Measurements from ENCODE around the gene EML4. TPM values are rescaled to one million over a fixed set of nuclear protein-coding genes. Genes with fewer than 3 reads are reported as not detected.

EML4 gene
- total RNA-seq, 1 experiment from 2014 or later: 38.3 TPM

DNA sequence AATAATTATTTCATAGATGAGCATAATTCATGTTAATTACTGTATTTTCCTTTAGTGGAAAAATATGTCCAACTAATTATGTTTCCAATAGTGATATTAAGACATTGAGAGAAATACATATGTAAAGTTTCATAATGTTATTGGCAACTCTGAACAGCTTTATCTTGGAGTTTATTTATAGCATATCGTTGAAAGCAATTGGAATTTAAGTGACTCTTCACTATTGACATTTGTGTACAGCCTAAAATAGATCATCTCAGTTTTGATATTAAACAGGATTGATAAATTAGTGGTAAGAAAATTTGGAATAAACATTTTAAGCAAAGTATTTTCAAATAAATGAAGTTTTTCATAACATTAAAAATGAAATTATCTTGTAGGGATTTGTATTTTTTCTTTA is 79.7 kb downstream of the EML4 start:
- Histone ChIP-seq H3K36me3 (ENCODE audit: low read depth, low read length) (peaks cover 6% of the 10 kb centered on the region; the same call in 1 of the 2 replicates), H4K20me1 (ENCODE audit: low read length) (no peaks in the 10 kb centered on the region), H2AFZ (ENCODE audit: low read length) (no peak overlapping the region), H3K9ac (ENCODE audit: low read length) (no peak overlapping the region), H3K9me2 (replicated peaks; ENCODE audit: low read length) (no peaks in the 10 kb centered on the region), H3K4me2 (ENCODE audit: low read length) (no peak overlapping the region), H3K79me2 (ENCODE audit: low read length) (no peaks in the 10 kb centered on the region), H3K4me3 (ENCODE audit: low read length) (no peak overlapping the region), H3K27ac (ENCODE audit: low read length) (no peak overlapping the region), H3K27me3 (ENCODE audit: low read length) (no peaks in the 10 kb centered on the region), H3K9me3 (ENCODE audit: low read length) (no peaks in the 10 kb centered on the region), H3K4me1 (ENCODE audit: insufficient read depth, low read length) (no peaks in the 10 kb centered on the region), H3F3A (ENCODE audit: low read length, unreplicated experiment) (no peaks in the 10 kb centered on the region)
- ChIA-PET CTCF (no interaction called here), POLR2A (ENCODE audit: unreplicated experiment) (no interaction called here)
- intact Hi-C loops (cut with micrococcal nuclease): no loop called here
- ATAC-seq (no peak), DNase-seq (no peak)
- no TSS peak for BruUV-seq (replicated peaks)
- TF ChIP-seq EZH2 (IDR thresholded peaks at IDR 0.05; ENCODE audit: low read length, unreplicated experiment): no peak
- TF ChIP-seq, protein P1, sequence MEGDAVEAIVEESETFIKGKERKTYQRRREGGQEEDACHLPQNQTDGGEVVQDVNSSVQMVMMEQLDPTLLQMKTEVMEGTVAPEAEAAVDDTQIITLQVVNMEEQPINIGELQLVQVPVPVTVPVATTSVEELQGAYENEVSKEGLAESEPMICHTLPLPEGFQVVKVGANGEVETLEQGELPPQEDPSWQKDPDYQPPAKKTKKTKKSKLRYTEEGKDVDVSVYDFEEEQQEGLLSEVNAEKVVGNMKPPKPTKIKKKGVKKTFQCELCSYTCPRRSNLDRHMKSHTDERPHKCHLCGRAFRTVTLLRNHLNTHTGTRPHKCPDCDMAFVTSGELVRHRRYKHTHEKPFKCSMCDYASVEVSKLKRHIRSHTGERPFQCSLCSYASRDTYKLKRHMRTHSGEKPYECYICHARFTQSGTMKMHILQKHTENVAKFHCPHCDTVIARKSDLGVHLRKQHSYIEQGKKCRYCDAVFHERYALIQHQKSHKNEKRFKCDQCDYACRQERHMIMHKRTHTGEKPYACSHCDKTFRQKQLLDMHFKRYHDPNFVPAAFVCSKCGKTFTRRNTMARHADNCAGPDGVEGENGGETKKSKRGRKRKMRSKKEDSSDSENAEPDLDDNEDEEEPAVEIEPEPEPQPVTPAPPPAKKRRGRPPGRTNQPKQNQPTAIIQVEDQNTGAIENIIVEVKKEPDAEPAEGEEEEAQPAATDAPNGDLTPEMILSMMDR (conservative IDR thresholded peaks at IDR 0.05; ENCODE audit: low read depth, low read length): no peak
- TF ChIP-seq EZH2phosphoT487 (IDR thresholded peaks at IDR 0.05; ENCODE audit: borderline replicate concordance, low read length): no peak

DNA sequence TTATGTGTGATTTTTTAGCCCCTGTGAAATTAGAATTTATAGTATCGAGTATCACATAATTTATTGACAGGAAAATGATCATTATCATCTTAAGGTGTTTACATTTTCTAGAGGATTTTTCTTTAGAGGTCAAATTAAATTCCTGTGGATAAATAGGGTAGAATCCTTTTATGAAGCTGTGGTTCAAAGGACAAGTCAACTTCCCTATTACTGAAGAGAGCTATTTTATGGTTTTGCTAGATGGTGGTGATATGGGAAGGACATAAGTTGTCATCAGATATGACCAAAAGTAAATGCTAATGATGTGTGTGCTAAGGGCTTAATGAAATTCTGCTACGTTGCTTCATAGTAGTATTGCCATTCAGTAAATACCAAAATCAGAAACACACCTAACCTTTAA is 80.1 kb downstream of the EML4 start:
- no TSS peak for BruUV-seq (replicated peaks)
- Histone ChIP-seq H3K4me1 (ENCODE audit: insufficient read depth, low read length) (no peaks in the 10 kb centered on the region), H3K4me2 (ENCODE audit: low read length) (no peak overlapping the region), H3K36me3 (ENCODE audit: low read depth, low read length) (peaks cover 6% of the 10 kb centered on the region; the same call in 1 of the 2 replicates), H3K27ac (ENCODE audit: low read length) (no peak overlapping the region), H3K27me3 (ENCODE audit: low read length) (no peaks in the 10 kb centered on the region), H3K9me3 (ENCODE audit: low read length) (no peaks in the 10 kb centered on the region), H3F3A (ENCODE audit: low read length, unreplicated experiment) (no peaks in the 10 kb centered on the region), H3K4me3 (ENCODE audit: low read length) (no peak overlapping the region), H2AFZ (ENCODE audit: low read length) (no peak overlapping the region), H4K20me1 (ENCODE audit: low read length) (no peaks in the 10 kb centered on the region), H3K9ac (ENCODE audit: low read length) (no peak overlapping the region), H3K79me2 (ENCODE audit: low read length) (no peaks in the 10 kb centered on the region), H3K9me2 (replicated peaks; ENCODE audit: low read length) (no peaks in the 10 kb centered on the region)
- ATAC-seq: no peak
- intact Hi-C loops (cut with micrococcal nuclease): no loop called here
- POLR2A ChIA-PET (ENCODE audit: unreplicated experiment): no interaction called here
- no peak for DNase-seq
- CTCF ChIA-PET: no interaction called here
- TF ChIP-seq, protein P1 (conservative IDR thresholded peaks at IDR 0.05; ENCODE audit: low read depth, low read length): no peak
- TF ChIP-seq EZH2phosphoT487 (IDR thresholded peaks at IDR 0.05; ENCODE audit: borderline replicate concordance, low read length) (no peak), EZH2 (IDR thresholded peaks at IDR 0.05; ENCODE audit: low read length, unreplicated experiment) (no peak)

DNA sequence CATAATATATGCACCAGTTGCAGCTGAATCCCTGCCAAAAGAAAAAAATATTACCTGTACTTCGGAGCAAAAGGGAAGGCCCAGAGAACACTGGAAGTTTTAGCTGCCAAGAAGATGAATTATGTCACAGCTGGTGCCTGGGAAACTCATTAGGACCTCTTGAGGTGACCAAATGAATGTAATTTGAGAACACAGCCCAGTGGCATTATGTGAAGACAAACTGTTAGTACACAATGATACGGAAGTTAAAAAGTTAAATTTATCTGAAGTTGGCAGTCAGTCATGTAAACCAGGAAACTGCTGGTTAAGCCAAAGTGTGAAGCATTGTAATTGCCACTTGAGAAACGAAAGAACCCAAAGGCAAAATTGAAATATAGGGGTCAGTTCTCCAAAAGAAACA is 80.7 kb downstream of the EML4 start:
- no peak overlapping the region for H3K9ac ChIP-seq (ENCODE audit: low read length)
- no peaks in the 10 kb centered on the region for H3K27me3 ChIP-seq (ENCODE audit: low read length)
- BruUV-seq (replicated peaks): no TSS peak
- ChIA-PET CTCF (no interaction called here), POLR2A (ENCODE audit: unreplicated experiment) (no interaction called here)
- intact Hi-C loops (cut with micrococcal nuclease): no loop called here
- no peaks in the 10 kb centered on the region for H3K9me2 ChIP-seq (replicated peaks; ENCODE audit: low read length)
- H4K20me1 ChIP-seq (ENCODE audit: low read length): no peaks in the 10 kb centered on the region
- DNase-seq (no peak), ATAC-seq (no peak)
- TF ChIP-seq EZH2 (IDR thresholded peaks at IDR 0.05; ENCODE audit: low read length, unreplicated experiment): no peak
- TF ChIP-seq, protein P1 (conservative IDR thresholded peaks at IDR 0.05; ENCODE audit: low read depth, low read length): no peak
- no peak for TF ChIP-seq EZH2phosphoT487 (IDR thresholded peaks at IDR 0.05; ENCODE audit: borderline replicate concordance, low read length)
- H3K4me2 ChIP-seq (ENCODE audit: low read length): no peak overlapping the region
- no peak overlapping the region for H3K27ac ChIP-seq (ENCODE audit: low read length)
- H3K36me3 ChIP-seq (ENCODE audit: low read depth, low read length): peaks cover 6% of the 10 kb centered on the region; the same call in 1 of the 2 replicates
- no peak overlapping the region for H2AFZ ChIP-seq (ENCODE audit: low read length)
- H3K79me2 ChIP-seq (ENCODE audit: low read length): no peaks in the 10 kb centered on the region
- no peaks in the 10 kb centered on the region for H3K4me1 ChIP-seq (ENCODE audit: insufficient read depth, low read length)
- H3K4me3 ChIP-seq (ENCODE audit: low read length): no peak overlapping the region
- H3K9me3 ChIP-seq (ENCODE audit: low read length): no peaks in the 10 kb centered on the region
- no peaks in the 10 kb centered on the region for H3F3A ChIP-seq (ENCODE audit: low read length, unreplicated experiment)
